ENCODE results near the gene MEF2B.

The MEF2B gene

GRCh38 chr19:19096641-19097627 is 73.1 kb downstream of the MEF2B start:
- no peak for DNase-seq

GRCh38 chr19:19095691-19096090 is 74.4 kb downstream of the MEF2B start:
- no peak for DNase-seq
